Muscle layer of duodenum (tissue), 2 donors: Measurements from ENCODE around the gene EMD.

Experiments
- H3K27ac ChIP-seq: one replicate; pipeline ENCODE4 v1.7.0; 2013; ENCODE audit warnings: mild to moderate bottlenecking, low read length
- H3K27me3 ChIP-seq: one replicate; pipeline ENCODE4 v1.7.0; 2013; ENCODE audit warnings: low read depth, mild to moderate bottlenecking, control low read depth, low read length
- H3K36me3 ChIP-seq, 2 donors: one replicate each; pipeline ENCODE4 v1.7.0; 2013; ENCODE audit warnings: low read length in 2 of 2, control low read depth in 1 of 2, mild to moderate bottlenecking in 1 of 2; ENCODE audit not compliant: insufficient read depth in 2 of 2, control insufficient read depth in 1 of 2
- H3K4me1 ChIP-seq, 2 donors: one replicate each; pipeline ENCODE4 v1.7.0; 2013; ENCODE audit warnings: low read length in 2 of 2, mild to moderate bottlenecking in 2 of 2, control low read depth in 1 of 2, moderate library complexity in 1 of 2; ENCODE audit not compliant: insufficient read depth in 2 of 2, control insufficient read depth in 1 of 2
- H3K4me3 ChIP-seq, 2 donors: one replicate each; pipeline ENCODE4 v1.7.0; 2013; ENCODE audit warnings: low read length in 2 of 2, low read depth in 1 of 2, mild to moderate bottlenecking in 1 of 2
- H3K9me3 ChIP-seq, 2 donors: one replicate each; pipeline ENCODE4 v1.7.0; 2013; ENCODE audit warnings: low read length in 2 of 2, control low read depth in 1 of 2, mild to moderate bottlenecking in 1 of 2; ENCODE audit not compliant: control insufficient read depth in 1 of 2
- donor health status: healthy.

Gene EMD

DNA sequence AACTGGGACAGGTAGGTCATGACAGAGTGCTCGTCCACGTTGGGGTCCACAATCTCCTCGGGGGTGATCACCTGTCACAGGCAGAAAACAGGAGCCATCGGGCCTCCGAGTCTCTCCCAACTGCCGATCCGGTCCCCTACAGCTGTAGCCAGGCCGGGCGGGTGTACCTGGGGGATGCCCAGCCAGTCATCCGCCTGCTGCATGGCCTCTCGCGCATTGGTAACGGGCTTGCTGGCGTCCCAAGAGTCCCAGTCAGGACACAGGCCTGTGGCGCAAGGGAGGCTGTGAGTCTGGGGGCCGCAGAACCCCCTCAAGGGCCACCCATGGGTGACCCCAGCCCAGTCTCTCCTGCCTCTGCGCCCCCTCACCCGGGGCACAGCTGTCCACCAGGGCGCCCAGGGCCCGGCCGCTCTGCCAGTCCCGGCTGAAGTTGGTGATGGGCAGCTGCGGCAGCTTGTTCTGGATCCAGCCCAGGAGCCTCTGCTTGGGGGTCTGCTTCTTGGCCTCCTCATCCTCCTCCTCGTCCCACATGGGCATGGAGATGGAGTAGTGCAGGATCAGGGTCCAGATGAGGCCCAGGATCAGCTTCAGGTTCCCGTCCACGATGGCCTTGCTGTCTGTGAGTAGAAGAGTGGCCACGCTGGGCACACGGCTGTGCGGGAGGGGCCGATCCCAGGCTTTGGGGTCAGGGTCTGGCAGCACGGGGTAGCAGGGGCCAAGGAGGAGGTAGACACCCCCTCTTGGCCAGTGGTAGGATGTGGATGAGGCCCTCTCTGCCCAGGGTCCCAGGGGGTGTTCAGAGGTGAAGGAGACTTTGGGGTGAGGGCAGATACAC, 11.4 kb upstream of the EMD start:
- Histone ChIP-seq H3K36me3 (peaks cover 13 to 45% of the 10 kb centered on the region in 2 donors), H3K4me3 (peak overlapping the region in 1 of 2 donors; percentile 84), H3K4me1 (peaks cover 0 to 36% of the 10 kb centered on the region in 2 donors), H3K27me3 (no peaks in the 10 kb centered on the region), H3K27ac (peak overlapping the region; percentile 67), H3K9me3 (no peaks in the 10 kb centered on the region)

- Histone ChIP-seq H3K27me3 (no peaks in the 10 kb centered on the region), H3K36me3 (peaks cover 10 to 41% of the 10 kb centered on the region in 2 donors), H3K4me3 (peak overlapping the region in 1 of 2 donors; percentile 84), H3K27ac (peak overlapping the region; percentile 67), H3K9me3 (no peaks in the 10 kb centered on the region), H3K4me1 (peaks cover 0 to 40% of the 10 kb centered on the region in 2 donors)
Measured at GRCh38 chrX:154368630-154369448, 10.3 kb upstream of the EMD start.

DNA sequence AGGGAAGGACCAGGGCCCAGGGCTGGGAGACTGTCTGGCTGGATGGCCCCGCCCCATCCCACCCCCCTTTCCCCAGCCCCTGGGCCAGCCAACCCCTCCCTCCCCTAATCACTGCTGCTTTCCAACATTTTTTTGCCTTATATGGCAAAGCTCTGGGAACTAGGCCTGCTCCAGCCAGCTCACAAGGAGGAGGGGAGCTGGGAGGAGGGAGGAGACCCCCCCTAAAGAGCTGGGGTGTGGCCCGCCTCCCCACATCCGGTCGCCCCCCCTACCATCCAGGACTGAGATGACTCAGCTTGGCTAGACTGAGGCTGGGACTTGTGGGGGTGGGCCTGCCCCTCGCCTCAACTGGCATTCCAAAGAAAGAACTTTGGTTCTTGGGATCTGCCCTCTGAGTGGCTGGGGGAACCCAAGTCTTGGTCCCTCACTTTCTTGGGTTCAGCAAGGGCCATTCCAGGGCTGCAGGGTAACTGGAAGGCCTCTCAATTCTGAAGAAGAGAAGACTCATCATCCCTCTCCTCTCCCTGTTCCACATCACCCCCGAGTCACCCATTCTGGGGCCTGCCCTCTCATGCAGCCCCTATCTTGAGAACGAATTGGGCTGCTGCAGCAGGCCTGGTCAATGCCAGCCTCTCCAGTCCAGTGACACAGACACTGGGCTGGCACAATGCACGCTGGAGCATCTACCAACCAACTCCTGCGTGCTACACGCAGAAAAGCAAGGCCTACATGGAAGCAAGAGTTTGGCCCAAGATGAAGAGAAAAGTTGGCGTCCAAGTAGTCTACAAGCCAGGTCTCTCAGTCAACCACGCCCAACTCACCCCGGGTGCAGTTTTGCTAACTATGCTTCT, 9.4 kb upstream of the EMD start:
- peak overlapping the region; percentile 84 to 86 for H3K4me3 ChIP-seq
- no peaks in the 10 kb centered on the region for H3K27me3 ChIP-seq
- H3K27ac ChIP-seq, result peak overlapping the region; percentile 92
- H3K36me3 ChIP-seq, result peaks cover 8 to 33% of the 10 kb centered on the region in 2 donors
- no peaks in the 10 kb centered on the region for H3K9me3 ChIP-seq
- peaks cover 0 to 38% of the 10 kb centered on the region in 2 donors for H3K4me1 ChIP-seq

DNA sequence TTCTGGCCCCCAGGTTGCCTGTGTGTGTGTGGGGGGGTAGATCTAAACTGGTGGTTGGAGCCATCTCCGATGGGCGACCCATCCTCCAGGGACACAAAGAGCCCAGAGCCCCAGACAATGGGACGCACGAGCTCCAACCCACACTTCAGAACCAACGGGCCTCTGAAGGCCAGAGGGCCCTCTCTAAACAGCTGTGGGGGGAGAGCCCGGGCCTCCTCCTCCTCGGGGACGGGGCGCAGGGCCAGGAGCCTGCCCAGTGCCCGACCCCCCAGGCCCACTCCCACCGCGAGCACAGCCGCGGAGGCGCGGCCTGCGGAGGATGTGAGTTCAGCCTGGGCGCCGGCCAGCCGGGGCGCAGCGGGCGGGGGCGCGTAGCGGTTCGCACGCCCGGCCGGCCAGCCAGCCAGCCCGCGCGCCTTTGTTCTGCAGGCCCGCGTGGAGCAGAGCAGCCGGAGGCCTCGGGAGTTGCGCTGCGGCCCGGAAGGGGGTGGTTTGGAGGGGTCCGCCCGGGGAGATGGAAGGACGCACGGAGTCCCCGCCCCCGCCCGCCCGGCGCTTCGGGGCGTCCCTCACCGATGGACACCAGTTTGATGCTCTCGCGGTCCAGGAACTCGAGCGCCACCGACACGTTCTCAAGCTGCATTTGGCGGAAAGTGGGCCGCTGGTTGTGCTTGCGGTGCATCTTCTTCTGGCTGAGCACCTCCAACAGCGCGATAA, 8.6 kb upstream of the EMD start:
- H3K4me3 ChIP-seq, result peak overlapping the region; percentile 84 to 86
- H3K36me3 ChIP-seq, result peaks cover 6 to 25% of the 10 kb centered on the region in 2 donors
- no peaks in the 10 kb centered on the region for H3K27me3 ChIP-seq
- H3K9me3 ChIP-seq, result no peaks in the 10 kb centered on the region
- H3K27ac ChIP-seq, result peak overlapping the region; percentile 92
- peaks cover 0 to 35% of the 10 kb centered on the region in 2 donors for H3K4me1 ChIP-seq

DNA sequence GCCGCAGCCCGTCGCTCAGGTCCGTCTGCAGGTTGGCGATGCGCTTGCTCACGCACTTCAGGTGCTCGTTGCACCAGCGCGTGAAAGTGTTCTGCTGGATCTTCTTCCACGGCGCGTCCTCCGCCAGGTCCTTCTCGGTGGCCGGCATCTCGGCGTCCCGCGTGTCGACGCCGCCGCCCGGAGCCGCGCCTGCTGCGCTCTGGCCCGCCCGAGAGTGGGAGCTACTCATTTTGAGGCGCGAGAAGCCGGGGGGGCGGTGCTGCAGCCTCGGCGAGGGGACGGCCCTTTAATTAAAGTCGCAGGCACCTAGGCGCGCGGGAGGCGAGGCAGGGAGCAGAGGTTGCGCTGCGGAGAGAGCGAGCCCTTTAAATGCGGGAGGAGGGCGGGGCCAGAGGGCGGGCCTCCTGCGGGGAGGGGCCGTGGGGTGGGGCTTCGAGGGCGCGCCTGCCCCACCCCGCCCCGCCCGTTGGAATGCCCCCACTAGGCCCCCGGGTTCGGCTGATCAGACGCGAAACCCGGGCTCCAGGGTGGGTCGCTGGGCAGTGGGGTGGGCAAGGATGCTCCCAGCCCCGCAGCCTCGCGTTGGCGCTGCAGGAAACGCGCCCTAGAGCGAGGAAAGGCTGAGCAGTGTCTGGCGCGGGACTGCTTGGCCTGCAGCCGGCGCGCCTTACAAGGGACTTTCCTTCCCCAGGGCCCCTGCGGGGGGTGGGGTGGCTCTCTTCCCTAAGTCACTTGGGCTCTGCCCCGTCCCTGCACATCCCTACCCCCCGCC, 7.9 kb upstream of the EMD start:
- H3K4me1 ChIP-seq, result peaks cover 0 to 27% of the 10 kb centered on the region in 2 donors
- H3K4me3 ChIP-seq, result peak overlapping the region; percentile 61 to 84
- H3K9me3 ChIP-seq, result no peaks in the 10 kb centered on the region
- peaks cover 6 to 18% of the 10 kb centered on the region in 2 donors for H3K36me3 ChIP-seq
- H3K27ac ChIP-seq, result no peak overlapping the region
- no peaks in the 10 kb centered on the region for H3K27me3 ChIP-seq

GRCh38 chrX:154371789-154372300, 7.2 kb upstream of the EMD start:
- Histone ChIP-seq H3K9me3 (no peaks in the 10 kb centered on the region), H3K27ac (no peak overlapping the region), H3K36me3 (peaks cover 6 to 13% of the 10 kb centered on the region in 2 donors), H3K4me1 (peaks cover 0 to 22% of the 10 kb centered on the region in 2 donors), H3K27me3 (no peaks in the 10 kb centered on the region), H3K4me3 (peak overlapping the region; percentile 62 to 84)

DNA sequence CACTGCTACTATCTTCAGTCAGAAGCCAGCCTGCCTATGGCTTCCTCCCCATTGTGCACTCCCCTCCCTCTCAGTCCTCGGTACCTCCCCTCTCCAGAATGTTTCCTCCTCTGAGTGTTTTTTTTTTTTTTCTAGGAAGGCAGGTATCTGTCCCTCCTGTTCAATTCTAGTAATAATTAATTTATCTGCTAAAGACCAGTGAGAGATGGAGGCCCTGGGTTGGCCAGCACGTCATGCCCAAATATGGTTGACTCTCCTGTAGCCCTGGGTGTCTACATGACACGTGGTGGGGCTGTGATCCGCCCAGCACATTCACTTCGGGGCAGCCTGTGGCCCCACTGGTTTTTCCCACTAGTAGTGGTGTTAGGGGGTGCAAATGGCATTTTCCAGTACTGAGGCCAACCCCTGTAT, 6.5 kb upstream of the EMD start:
- peaks cover 0 to 6% of the 10 kb centered on the region in 2 donors for H3K36me3 ChIP-seq
- no peaks in the 10 kb centered on the region for H3K27me3 ChIP-seq
- H3K4me3 ChIP-seq, result peak overlapping the region; percentile 62 to 84
- peak overlapping the region; percentile 39 for H3K27ac ChIP-seq
- no peaks in the 10 kb centered on the region for H3K9me3 ChIP-seq
- H3K4me1 ChIP-seq, result peaks cover 0 to 17% of the 10 kb centered on the region in 2 donors

- Histone ChIP-seq H3K27ac (peak overlapping the region; percentile 74), H3K9me3 (no peaks in the 10 kb centered on the region), H3K27me3 (no peaks in the 10 kb centered on the region), H3K36me3 (peaks cover 0 to 3% of the 10 kb centered on the region in 2 donors), H3K4me3 (peak overlapping the region; percentile 62 to 84), H3K4me1 (peaks cover 0 to 9% of the 10 kb centered on the region in 2 donors)
Measured at GRCh38 chrX:154373340-154374306, 5.5 kb upstream of the EMD start.
